CD4-positive, alpha-beta T cell treated with Interleukin-4 for 4 hours (primary cell): ENCODE results near the gene KRTAP4-9.
"Not testable (repeated sequence)": the region's sequence is repeated elsewhere in the genome, so short reads cannot be mapped to it uniquely, and the experiment has no call there.

ENCODE experiments used
- DNase-seq: peaks from one replicate; pipeline ENCODE4 v3.0.0-alpha.2; 2020

Gene KRTAP4-9

DNA sequence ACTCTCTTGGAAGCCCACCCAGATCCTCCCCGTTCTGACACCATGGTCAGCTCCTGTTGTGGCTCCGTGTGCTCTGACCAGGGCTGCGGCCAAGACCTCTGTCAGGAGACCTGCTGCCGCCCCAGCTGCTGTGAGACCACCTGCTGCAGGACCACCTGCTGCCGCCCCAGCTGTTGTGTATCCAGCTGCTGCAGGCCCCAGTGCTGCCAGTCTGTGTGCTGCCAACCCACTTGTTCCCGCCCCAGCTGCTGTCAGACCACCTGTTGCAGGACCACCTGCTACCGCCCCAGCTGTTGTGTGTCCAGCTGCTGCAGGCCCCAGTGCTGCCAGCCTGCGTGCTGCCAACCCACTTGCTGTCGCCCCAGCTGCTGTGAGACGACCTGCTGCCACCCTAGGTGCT lies at the start of gene KRTAP4-9:
Gene KRTAP4-9 (plus strand): TSS at position 43 of the 400 bp plus-strand sequence. CDS start 0 bp downstream, at position 43.
- not testable (repeated sequence) for DNase-seq

DNA sequence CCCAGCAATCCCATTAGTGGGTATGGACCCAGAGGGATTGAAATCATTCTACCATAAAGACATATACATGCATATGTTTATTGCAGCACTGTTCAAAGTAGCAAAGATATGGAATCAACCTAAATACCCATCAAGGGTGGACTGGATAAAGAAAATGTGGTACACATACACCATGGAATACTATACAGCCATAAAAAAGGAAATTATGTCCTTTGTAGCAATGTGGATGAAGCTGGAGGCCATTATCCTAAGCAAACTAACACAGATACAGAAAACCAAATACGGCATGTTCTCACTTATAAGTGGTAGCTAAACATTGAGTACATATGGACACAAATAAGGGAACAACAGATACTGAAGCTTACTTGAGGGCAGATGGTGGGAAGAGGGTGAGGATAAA lies 47.6 kb upstream of the KRTAP4-9 start:
- DNase-seq, result no peak

DNA sequence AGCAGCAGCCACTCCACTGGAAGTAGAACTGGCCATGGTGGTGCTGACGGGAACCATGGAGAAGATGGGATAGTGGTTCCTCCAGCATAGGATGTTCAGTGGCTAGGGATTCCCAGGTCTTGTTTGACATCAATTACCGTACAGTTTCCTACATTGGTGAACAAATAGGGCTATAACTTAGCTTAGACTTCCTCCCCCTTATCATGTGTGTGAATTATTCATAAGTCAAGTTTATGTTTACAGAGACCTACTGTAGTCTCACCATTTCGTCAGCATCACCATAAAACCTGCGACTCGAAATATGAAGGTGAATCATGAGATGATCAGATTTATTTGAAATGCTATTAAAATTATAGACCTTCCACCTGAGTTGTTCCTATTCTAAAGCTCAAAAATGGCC lies 46.4 kb upstream of the KRTAP4-9 start:
- DNase-seq, result no peak

DNA sequence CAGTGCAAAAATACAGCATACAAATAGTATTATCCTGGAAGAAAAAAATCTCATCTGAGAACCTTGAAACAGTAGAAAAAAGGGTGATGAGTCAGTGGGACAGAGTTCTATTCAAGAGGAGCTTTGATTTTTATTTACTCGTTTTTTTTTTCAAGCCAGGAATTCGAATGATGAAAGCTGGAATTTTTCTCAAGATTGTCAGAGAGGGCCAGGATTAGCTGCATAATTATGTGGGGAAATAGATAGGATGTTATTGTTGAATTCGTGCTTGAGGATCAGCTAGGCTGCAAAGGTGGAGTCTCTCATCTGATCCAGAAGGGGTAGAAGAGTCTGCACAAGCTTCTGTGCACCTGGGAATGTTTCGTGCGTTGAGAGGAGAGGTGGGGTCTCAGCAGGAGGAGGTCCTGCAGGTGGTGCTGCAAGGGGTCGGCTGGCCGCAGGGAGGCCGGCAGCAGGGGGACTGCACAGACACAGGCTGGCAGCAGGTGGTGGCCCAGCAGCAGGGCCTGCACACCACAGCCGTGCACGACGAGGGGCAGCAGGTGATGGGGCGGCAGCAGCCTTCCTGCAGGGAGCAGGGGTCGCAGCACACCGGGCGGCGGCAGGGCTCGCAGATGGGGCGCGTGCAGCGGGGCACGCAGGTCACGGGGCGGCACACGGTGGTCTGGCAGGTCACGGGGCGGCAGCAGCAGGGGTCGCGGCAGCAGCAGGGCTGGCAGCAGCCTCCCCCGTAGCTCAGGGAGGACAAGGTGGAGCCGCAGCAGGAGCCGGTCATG lies 45.7 kb upstream of the KRTAP4-9 start:
- not testable (repeated sequence) for DNase-seq

DNA sequence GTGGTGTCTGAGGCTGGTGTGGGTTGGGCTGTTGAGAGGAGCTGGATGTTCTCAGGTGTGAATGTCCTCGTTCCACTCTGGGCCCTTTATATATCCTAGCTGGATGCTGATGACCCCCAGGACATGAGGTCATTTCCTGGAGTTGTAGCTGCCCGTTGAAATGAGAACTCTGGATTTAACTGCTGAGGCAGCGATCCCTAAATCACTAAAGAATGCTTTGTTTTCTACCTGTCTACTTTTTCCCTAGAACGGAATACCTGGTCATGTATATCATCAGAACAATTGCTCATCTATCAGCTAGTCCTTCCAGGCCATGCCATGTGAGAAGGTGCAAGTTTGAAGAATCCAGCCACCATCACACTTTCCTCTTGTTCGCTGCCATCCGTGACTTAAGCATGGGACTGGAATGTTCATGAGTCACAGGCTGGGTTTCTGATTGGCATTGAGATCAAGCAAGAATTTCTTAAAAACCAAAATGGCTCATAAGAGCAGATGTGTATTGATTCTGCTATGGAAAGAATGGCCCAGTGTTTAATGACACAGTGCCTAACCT lies 45.1 kb upstream of the KRTAP4-9 start, which contains the start of gene KRTAP2-3:
Gene KRTAP2-3 (minus strand): TSS at position 63 of the 553 bp plus-strand sequence. CDS start 64 bp downstream, outside the sequence.
- DNase-seq, result no peak

DNA sequence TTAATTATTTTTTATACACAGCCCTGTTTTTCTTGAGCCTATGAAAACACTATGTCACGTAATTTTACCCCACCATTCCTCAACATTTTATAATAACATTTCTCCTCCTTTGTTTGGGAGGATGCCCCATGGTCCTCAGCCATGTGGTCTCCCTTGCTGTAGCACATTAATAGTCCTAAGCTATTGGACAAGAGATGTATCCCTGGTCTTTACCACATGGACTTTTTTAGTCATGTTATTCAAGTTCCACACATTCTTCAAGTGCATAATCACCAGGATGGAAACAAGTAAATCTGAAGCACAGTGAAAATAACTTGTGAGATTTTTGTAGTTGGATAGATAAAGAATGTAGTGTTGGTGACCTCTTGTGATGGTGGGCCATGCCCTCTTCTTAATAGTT lies 43.2 kb upstream of the KRTAP4-9 start:
- no peak for DNase-seq

DNA sequence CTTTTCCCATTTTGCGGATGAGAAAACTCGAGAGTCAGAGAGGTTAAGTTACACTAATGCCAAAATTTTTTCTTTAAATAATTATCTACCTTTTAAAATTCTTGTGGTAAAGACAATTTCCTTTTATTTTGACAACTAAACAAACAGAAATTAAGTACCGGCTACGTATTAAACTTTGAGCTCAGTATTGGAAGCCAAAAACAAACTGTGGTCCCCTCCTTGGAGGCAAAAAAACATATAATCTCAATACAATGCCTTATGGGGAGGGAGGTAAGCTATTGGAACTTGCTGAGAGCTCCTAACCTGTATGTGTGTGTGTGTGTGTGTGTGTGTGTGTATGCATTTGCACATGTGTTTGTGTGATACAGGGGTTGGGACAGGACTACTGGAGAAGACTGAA lies 41.7 kb upstream of the KRTAP4-9 start:
- no peak for DNase-seq

DNA sequence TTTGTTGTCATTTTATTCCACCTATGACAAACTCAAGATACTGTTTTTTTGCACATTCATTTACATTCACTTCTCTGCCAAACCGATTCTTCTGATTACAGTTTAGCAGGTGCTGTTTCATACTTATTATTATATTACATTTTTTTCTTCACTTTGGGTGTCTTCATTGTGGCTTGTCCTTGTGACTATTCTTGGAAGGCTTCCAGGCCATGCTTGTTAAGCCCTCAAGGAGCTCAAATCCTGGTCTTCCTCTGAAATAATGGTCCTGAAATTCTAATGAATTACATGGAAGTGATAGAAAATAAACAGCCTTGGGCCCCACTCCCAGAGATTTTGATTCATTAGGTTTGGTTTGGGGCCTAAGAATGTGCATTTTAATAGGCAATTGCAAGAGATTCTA lies 40.9 kb upstream of the KRTAP4-9 start:
- no peak for DNase-seq

DNA sequence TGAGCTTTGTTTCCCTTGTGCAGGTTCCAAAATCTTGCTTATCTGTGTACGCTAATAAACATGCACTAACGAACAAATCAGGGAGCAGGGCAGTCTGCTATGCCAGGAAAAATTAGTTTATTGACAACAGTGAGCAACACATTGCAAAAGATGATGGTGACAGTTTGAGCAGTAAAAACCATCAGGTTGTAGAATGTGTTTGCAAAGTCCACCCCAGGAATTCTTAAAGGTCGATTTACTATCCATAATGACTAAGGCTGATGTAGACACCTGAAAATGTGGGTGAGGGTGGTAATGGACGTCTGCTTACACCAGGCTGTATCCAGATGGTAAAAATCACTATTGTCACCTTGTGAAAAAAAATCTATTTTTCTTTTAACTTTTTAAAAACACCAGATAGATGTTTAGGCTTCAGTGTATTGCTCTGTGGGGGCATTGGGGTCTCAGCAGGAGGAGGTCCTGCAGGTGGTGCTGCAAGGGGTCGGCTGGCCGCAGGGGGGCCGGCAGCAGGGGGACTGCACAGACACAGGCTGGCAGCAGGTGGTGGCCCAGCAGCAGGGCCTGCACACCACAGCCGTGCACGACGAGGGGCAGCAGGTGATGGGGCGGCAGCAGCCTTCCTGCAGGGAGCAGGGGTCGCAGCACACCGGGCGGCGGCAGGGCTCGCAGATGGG lies 40.0 kb upstream of the KRTAP4-9 start:
- not testable (repeated sequence) for DNase-seq

DNA sequence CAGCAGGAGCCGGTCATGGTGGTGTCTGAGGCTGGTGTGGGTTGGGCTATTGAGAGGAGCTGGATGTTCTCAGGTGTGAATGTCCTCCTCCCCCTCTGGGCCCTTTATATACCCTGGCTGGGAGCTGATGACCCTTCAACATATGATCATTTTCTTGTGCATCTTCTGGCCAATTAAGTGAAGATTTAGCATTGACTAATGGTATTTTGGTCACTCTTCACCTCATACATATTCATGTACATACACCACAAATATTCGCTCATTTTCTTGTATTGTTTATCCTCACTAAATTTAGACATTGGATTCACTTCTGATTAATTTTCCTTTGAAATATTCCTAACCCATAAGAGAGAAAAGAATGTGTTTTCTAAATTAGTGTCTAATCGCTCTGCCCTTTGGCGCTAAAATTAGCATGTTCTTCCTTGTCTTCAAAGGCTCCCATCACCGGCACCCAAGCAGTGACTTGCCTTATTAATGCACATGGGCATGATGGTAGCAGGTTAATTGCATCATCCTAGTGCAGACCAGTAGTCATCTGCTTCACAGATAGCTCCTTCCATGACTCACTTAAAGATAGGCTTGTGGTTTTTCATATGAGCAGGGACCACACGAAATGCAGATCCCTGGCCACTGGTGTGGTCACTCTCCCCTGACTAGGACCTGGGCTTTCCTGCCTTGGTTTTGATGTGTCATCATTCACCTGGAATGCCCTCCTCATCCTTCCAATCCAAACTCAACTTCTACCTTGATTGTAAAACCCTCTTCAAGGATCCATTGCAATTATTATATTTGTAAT lies 39.2 kb upstream of the KRTAP4-9 start, which contains the start of gene KRTAP2-4:
Gene KRTAP2-4 (minus strand): TSS at position 51 of the 796 bp plus-strand sequence. CDS start 34 bp downstream, at position 17.
- no peak for DNase-seq

DNA sequence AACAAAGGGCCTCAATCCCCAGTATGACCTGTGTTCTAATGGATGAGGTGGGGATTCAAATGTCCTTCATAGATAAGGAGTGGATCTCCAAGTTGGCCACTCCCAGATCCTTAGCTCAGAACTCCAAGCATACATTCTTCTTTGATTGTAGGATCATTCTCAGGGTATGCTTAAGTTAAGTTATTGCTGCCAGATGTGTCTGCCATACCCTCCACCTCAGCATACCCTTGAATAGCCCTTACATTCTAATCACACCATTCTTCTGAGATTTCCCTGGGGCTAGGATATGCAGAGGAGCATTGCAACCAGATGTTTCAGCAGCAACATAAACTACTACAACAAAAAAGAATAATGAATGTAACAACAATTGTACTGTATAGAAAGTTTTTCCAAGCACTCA lies 37.9 kb upstream of the KRTAP4-9 start:
- no peak for DNase-seq

DNA sequence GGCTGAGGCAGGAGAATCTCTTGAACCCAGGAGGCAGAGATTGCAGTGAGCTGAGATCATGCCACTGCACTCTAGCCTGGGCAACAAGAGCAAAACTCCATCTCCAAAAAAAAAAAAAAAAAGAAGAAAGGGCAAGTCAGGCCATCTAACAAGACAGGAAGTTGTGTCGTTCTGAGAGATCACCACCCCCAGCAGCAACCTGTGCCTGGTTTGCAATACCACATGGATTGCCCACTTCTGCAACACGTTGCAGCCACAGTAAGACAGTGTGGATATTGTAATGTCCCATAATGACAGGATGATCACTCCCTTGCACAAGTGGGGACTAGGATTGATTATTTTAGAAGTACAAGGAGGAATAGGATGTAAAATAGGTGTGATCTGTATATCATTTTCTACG lies 36.2 kb upstream of the KRTAP4-9 start:
- DNase-seq, result no peak

DNA sequence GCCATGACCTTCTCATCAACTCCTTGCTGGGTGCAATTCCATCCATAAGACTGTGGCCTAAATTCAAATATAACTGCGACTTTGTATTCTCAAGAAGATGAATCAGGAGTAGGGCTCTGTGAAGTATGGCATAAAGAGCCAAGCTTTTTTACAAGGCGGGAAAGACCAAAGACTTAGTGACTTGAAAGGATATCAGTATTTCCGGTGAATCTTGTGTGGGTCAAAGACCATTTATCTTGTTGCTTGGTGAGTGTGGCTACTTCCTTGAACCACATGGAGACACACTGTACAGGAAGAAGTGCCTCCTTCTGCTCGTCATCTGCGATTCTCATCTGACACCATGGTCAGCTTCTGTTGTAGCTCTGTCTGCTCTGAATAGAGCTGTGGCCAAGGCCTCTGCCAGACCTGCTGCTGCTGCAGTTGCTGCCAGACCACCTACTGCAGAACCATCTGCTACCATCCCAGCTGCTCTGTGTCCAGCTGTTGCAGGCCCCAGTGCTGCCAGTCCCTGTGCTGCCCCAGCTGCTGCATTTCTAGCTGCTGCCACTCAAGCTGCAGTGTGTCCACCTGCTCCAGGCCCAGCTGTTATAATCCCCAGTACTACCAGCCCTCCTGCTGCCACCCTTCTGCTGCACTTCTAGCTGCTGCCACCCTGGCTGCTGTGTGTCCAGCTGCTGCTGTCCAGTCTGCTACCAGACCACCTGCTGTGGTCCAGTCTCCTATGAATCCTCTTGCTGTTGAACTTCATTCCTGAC lies 33.4 kb upstream of the KRTAP4-9 start:
- no peak for DNase-seq

DNA sequence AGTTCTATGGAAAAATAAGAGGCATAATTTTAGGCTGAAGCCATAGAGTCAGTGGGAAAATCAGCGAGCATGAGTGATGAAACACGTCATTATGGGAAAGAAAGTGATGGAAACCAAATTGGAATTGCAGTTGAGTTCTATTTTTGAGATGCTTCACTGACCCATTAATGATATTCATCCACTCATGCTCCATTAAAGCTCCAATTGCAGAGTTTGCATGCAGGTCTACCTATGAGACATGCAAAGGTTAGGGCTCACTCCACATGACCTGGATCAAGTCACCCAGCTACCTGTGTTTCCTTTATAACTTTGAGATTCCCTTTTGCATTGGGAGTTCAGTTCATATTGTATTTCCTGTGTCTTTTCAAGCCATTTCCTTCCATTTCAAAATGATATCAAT lies 31.5 kb upstream of the KRTAP4-9 start:
- no peak for DNase-seq

DNA sequence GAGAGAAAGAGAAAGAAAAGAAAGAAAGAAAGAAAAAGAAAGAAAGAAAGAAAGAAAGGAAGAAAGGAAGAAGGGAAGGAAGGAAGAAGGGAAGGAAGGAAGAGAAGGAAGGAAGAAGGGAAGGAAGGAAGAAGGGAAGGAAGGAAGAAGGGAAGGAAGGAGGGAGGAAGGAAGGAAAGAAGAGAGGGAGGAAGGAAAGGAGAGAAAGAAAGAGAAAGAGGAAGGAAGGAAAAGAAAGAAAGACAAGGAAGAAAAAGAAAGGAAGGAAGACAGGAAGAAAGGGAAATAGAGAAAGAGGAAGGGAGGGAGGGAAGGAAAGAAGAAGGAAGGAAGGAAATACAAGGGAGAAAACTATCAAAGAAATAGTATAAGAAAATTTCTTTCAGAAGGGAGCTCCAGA lies 28.4 kb upstream of the KRTAP4-9 start:
- DNase-seq, result no peak

DNA sequence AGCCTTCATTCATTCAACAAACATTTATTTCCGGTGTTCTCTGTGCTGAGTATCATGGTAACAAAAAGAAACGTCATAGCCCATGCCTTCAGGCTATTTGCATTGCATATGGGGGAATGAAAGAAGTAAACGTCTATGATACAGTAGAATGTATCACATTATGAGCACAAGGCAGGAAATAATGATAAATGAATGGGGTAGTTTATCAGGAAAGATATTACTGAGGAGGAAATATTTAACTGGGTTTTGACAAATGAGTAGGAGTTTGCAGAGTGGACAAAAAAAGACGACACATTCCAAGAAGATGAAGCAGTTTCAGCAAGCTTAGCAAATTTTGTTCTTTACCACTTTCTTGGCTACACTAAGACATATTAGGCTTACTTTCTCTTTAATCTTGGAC lies 22.6 kb upstream of the KRTAP4-9 start:
- DNase-seq, result no peak

DNA sequence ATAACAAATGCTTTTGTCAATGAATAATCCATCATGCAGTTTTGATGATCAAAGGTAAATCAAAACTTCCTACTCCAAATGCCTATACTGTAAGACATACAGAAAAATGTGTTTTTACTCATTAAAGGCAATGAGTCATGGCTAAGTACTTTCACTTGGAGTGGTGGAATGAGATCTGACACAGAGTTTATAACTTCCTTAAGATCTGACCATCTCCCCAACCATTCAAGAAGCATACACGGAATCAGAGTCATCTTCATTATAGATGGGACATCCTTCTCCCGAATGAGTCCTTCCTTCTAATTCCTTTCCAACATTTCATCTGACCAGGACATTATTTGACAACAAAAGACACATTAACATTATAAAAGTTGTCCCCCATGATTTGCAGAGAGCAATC lies 21.8 kb upstream of the KRTAP4-9 start:
- not testable (repeated sequence) for DNase-seq

DNA sequence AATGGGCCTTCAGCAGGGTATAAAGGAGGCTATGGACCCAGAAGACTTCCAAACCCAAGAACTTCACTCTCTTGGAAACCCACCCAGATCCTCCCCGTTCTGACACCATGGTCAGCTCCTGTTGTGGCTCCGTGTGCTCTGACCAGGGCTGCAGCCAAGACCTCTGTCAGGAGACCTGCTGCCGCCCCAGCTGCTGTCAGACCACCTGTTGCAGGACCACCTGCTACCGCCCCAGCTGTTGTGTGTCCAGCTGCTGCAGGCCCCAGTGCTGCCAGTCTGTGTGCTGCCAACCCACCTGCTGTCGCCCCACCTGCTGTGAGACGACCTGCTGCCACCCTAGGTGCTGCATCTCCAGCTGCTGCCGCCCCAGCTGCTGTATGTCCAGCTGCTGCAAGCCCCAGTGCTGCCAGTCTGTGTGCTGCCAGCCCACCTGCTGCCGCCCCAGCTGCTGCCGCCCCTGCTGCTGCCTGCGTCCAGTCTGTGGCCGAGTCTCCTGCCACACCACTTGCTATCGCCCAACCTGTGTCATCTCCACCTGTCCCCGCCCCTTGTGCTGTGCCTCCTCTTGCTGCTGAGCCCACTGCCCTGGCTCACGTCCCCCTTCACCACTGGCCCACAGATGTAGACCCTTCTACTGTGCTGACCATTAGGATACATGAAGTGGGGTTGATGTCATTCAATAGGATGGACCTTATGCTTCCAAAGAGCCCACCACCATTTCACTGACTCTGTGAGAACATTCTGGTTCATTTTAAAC lies 20.9 kb upstream of the KRTAP4-9 start, which contains the start of gene KRTAP4-7:
Gene KRTAP4-7 (plus strand): TSS at position 51 of the 757 bp plus-strand sequence. CDS start 57 bp downstream, at position 108.
- not testable (repeated sequence) for DNase-seq

DNA sequence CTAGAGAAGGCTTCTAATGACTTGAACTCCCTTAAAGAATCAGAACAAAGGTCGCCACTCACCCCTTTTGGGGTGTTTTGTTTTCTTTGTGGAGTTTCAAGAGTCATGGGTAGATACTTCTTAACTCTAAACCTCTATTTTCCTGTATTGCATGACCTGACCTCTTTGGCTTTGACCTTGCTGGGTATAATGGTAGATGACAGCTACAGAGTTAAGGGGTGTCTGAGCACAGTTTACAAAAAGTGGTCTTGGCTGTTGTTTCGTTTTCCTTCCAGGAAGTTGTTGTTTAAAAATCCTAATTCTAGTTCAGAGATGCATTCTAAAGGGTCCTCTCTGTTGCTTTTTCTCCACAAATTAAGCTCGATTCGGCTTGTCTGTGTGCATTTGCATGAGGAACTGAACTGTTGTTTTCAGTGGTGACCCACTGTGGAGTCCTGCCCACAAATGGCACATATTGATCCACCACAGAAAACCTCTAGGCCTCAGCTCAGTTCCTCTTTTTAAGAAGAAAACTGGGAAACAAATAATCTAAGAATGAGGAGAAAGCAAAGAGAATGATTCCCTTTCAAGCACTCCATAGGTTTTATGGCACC lies 16.3 kb upstream of the KRTAP4-9 start:
- not testable (repeated sequence) for DNase-seq

DNA sequence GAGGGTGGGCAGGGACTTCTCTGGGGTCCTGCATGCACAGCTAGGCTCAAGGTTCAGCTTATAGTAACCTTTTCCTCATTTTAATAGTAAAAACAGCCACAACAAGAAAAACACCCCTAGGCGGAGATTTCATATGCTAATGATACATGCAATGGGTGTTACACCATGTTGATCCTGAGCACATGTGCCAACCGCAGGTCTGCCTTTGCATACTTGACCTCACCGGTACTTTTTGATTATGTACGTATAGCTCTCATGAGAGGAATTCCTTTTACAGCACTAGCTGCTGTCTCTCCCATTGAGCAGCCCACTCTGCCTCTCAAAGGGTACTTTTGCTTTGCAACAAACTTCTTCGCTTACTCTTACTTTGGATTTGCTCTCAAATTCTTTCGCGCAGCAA lies 9.1 kb upstream of the KRTAP4-9 start:
- no peak for DNase-seq

DNA sequence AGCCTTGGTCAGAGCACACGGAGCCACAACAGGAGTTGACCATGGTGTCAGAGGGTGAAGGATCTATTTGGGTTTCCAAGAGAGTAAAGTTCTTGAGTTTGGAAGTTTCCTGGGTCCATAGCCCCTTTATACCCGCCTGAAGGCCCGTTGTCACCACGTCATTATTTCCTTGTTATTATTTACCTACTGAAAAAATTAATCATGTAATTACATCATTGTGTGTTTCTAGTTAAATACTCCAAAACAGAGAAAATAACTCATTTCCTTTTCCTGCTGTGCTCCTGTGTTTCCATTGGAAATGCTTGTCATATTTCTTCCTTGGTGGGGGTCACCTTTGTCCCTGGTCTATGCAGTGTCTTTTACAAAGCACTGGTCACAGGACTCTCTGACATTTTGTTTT lies 7.1 kb upstream of the KRTAP4-9 start, which contains the start of gene KRTAP4-8:
Gene KRTAP4-8 (minus strand): TSS at position 101 of the 400 bp plus-strand sequence. CDS start 58 bp downstream, at position 43.
- no peak for DNase-seq
